Measurements from ENCODE around the gene RNLS. TPM values are rescaled to one million over a fixed set of nuclear protein-coding genes. Genes with fewer than 3 reads are reported as not detected.

The RNLS gene
- total and polyA plus RNA-seq, 2 of the 8 experiments (the other 6 are each of a cell fraction or from before 2014, with no cell fraction given): 7.5 to 12.7 TPM

DNA sequence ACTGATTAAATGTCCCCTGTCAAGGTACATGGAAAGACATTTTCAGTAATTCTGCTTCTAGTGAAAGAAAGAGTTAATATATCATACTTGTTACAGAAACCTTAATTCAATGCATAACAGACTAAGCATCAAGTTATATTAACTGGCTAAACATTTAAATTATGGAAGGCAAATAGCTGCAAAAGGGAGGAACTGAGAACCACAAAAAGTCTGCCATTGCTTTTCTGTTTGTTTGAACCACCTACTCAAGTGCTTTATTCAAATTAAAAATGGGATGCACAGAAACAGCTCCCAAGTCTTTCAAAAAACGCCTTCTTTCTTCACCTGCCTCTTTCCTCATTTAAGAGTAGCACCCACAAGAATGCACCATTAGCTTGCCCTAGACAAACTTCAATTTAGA is 271.9 kb downstream of the RNLS start:
- H4K91ac ChIP-seq (replicated peaks; ENCODE audit: insufficient read length, low read length): no peak overlapping the region
- no peak overlapping the region for H2AFZ ChIP-seq (ENCODE audit: low read length)
- H3K23ac ChIP-seq (ENCODE audit: insufficient read length): no peak overlapping the region
- ChIA-PET POLR2A (ENCODE audit: partially characterized antibody) (no interaction called here), CTCF (ENCODE audit: partially characterized antibody) (interaction anchor here (0.7 to 1.3 kb wide), 3 partner anchors 18 to 278 kb away, joined by 3 read pairs; no protein-coding TSS in a partner anchor)
- TF ChIP-seq SP4 (IDR thresholded peaks at IDR 0.05; ENCODE audit: low read length) (no peak), HDAC2 (IDR thresholded peaks at IDR 0.05; ENCODE audit: borderline replicate concordance in 1 of 2, low read depth in 2 of 2, low read length in 2 of 2) (no peak), YY1 (IDR thresholded peaks at IDR 0.05; ENCODE audit: low read depth, low read length) (no peak), SUZ12 (IDR thresholded peaks at IDR 0.05; ENCODE audit: low read length) (no peak), SP2 (IDR thresholded peaks at IDR 0.05; ENCODE audit: low read length) (no peak)
- TF ChIP-seq, protein P1, sequence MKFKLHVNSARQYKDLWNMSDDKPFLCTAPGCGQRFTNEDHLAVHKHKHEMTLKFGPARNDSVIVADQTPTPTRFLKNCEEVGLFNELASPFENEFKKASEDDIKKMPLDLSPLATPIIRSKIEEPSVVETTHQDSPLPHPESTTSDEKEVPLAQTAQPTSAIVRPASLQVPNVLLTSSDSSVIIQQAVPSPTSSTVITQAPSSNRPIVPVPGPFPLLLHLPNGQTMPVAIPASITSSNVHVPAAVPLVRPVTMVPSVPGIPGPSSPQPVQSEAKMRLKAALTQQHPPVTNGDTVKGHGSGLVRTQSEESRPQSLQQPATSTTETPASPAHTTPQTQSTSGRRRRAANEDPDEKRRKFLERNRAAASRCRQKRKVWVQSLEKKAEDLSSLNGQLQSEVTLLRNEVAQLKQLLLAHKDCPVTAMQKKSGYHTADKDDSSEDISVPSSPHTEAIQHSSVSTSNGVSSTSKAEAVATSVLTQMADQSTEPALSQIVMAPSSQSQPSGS (IDR thresholded peaks at IDR 0.05; ENCODE audit: low read length): no peak
- H3K9ac ChIP-seq (replicated peaks in 1 of 4; ENCODE audit: extremely low read depth in 1 of 4, low read depth in 3 of 4, low read length in 3 of 4): no peak overlapping the region
- 91% methylated on average over 1 of the region's 1 CpG; no CpG with 5 or more reads in 1 of the 2 experiments for WGBS, 2 experiments (ENCODE audit: extremely low coverage in 1 of 2, insufficient coverage in 1 of 2, insufficient read length in 1 of 2, insufficient replicate concordance in 2 of 2, low coverage in 1 of 2, low lambda C conversion rate in 2 of 2, missing lambda C conversion rate in 1 of 2)
- no peaks in the 10 kb centered on the region for H3K79me2 ChIP-seq (ENCODE audit: control insufficient read depth in 1 of 2, insufficient read depth in 2 of 2, low read length in 2 of 2)
- no peak overlapping the region for H3K4me2 ChIP-seq (ENCODE audit: insufficient read depth in 1 of 2, low read depth in 2 of 2, low read length in 2 of 2)
- H3K18ac ChIP-seq (ENCODE audit: extremely low read depth, low read length): no peak overlapping the region
- no peak overlapping the region for H3K27ac ChIP-seq (ENCODE audit: low read depth, low read length)
- H4K5ac ChIP-seq (ENCODE audit: insufficient read length, low read depth, low read length): no peak overlapping the region
- no peak overlapping the region for H2BK5ac ChIP-seq (ENCODE audit: low read depth, low read length)
- no peak overlapping the region for H2BK12ac ChIP-seq (ENCODE audit: low read depth, low read length)
- no peaks in the 10 kb centered on the region for H3K9me3 ChIP-seq (ENCODE audit: insufficient read depth in 2 of 2, low read depth in 1 of 2, low read length in 1 of 2)
- no peaks in the 10 kb centered on the region for H3K4me1 ChIP-seq (replicated peaks in 1 of 4; ENCODE audit: control insufficient read depth in 3 of 4, insufficient read depth in 4 of 4, low read length in 3 of 4)
- no peak overlapping the region for H3K56ac ChIP-seq (replicated peaks; ENCODE audit: insufficient read length, low read depth, low read length)
- H2BK120ac ChIP-seq (replicated peaks; ENCODE audit: low read depth, low read length): no peak overlapping the region
- H3K14ac ChIP-seq (ENCODE audit: insufficient read length): no peak overlapping the region
- no peaks in the 10 kb centered on the region for H4K20me1 ChIP-seq (replicated peaks in 1 of 2; ENCODE audit: control insufficient read depth in 1 of 2, insufficient read depth in 2 of 2, low read length in 2 of 2)
- no peak overlapping the region for H2BK20ac ChIP-seq (ENCODE audit: low read length)
- H3K23me2 ChIP-seq (ENCODE audit: low read depth, low read length): no peaks in the 10 kb centered on the region
- no peaks in the 10 kb centered on the region for H3K27me3 ChIP-seq (replicated peaks in 1 of 4; ENCODE audit: control insufficient read depth in 3 of 4, extremely low read depth in 1 of 4, insufficient read depth in 3 of 4, low read length in 3 of 4)
- no peak overlapping the region for H2BK15ac ChIP-seq (ENCODE audit: low read length)
- no peaks in the 10 kb centered on the region for H3K36me3 ChIP-seq (ENCODE audit: control insufficient read depth in 2 of 4, insufficient read depth in 4 of 4, low read length in 3 of 4)
- H4K8ac ChIP-seq (ENCODE audit: extremely low read depth, insufficient read depth, low read length): no peak overlapping the region
- H3K4me3 ChIP-seq (ENCODE audit: extremely low read depth in 1 of 4, insufficient read depth in 2 of 4, low read depth in 3 of 4, low read length in 4 of 4): no peak overlapping the region
- H2AK5ac ChIP-seq (ENCODE audit: low read depth, low read length): no peak overlapping the region
- no peaks in the 10 kb centered on the region for H3K79me1 ChIP-seq (ENCODE audit: low read depth, low read length)
- DNase-seq (ENCODE audit: low read depth in 1 of 2, low spot score in 2 of 2): no peak
- no peak overlapping the region for H3K4ac ChIP-seq (replicated peaks; ENCODE audit: insufficient read length, low read depth, low read length)
- no peak for FAIRE-seq
